Stimulated activated CD8-positive, alpha-beta memory T cell treated with anti-CD3 and anti-CD28 coated beads, Interleukin-4, amount 100 ng/mL, for 48 hours (primary cell): ENCODE results near the gene RAPGEF4.

ENCODE experiments used
- DNase-seq: peaks from one replicate; pipeline ENCODE4 v3.0.0-alpha.2; 2020

Gene RAPGEF4

DNA sequence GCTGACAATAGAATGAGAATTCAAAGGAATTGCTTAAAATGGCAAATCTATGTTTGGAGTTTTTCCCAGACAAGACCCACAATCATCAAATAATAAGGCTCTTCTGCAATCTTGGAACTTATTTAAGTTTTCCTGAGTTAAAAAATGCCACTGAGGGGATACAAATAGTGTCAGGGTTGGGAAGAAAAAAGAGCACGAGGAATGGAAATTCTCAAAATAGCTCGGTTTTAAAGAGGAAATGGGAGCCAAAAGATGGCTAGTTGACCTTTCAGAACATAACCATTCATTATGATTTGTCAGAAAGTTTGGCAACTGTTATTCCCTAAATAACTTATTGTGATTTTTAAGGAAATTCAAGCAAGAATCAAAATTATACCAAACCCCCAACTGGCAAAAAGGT lies 127.7 kb downstream of the RAPGEF4 start:
- DNase-seq, result no peak

- DNase-seq, result peak; percentile 72
These were observed 128.5 kb downstream of the RAPGEF4 start for GRCh38 chr2:172864182-172864581.

GRCh38 chr2:172865422-172865821 lies 129.8 kb downstream of the RAPGEF4 start:
- DNase-seq, result no peak

GRCh38 chr2:172869861-172870260 lies 134.2 kb downstream of the RAPGEF4 start:
- no peak for DNase-seq

GRCh38 chr2:172870396-172870795 lies 134.8 kb downstream of the RAPGEF4 start:
- no peak for DNase-seq

- no peak for DNase-seq
These were observed 142.2 kb downstream of the RAPGEF4 start for GRCh38 chr2:172877826-172878225.

DNA sequence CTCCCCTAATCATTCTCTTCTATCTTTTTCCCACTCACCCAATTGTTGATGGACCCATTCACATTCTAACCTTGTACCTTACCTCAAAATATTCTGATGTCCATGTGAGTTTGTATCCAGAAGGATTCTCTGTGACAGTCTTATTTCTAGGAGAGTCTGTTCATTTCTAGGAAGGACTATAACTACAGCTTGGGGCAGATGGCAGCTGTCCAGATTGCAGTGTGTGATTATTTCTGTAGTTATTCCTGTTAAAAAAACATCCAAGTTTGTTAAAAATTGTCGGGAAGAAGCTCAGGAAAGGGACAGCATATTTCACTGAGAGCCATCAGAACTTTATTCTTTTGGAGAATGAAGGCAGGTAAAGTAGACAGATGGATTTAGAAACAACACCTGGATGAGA lies 142.6 kb downstream of the RAPGEF4 start:
- no peak for DNase-seq

GRCh38 chr2:172884336-172884735 lies 148.7 kb downstream of the RAPGEF4 start:
- DNase-seq, result no peak

DNA sequence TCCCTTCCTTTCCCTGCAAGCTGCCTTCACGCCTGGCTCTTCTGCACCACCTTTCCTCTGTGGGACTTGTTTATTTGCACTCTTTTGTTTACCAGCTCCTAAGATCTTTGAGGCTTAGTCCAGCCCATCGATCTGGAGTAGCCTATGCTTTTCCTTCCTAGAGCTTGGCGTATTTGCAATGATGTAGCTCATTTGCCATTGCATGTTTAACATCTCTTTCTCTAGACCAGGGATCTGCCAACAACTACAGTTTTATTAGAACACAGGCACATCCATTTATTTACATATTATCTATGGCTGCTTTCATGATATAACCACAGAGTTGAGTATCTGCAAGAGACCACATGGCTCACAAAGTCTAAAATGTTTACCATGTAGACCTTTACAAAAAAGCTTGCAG lies 150.4 kb downstream of the RAPGEF4 start:
- DNase-seq, result no peak

DNA sequence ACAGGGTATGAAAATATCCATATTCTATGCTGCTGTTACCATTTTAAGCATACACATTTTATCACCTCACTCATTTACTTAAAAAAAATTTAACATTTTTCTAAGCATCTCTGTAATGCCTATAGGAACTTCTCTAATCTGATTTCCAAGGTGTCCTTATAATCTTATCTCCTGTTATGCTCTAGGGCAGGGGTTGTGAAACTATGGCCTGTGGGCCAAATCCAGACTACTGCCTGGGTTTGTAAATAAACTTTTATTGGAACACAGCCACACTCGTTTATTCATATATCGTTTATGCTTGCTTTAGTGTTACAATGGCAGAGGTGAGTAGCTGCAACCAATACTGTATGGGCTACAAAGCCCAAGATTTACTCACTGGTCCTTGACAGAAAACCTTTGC lies 151.6 kb downstream of the RAPGEF4 start:
- no peak for DNase-seq

GRCh38 chr2:172888714-172889669 lies 153.3 kb downstream of the RAPGEF4 start:
- DNase-seq, result no peak

DNA sequence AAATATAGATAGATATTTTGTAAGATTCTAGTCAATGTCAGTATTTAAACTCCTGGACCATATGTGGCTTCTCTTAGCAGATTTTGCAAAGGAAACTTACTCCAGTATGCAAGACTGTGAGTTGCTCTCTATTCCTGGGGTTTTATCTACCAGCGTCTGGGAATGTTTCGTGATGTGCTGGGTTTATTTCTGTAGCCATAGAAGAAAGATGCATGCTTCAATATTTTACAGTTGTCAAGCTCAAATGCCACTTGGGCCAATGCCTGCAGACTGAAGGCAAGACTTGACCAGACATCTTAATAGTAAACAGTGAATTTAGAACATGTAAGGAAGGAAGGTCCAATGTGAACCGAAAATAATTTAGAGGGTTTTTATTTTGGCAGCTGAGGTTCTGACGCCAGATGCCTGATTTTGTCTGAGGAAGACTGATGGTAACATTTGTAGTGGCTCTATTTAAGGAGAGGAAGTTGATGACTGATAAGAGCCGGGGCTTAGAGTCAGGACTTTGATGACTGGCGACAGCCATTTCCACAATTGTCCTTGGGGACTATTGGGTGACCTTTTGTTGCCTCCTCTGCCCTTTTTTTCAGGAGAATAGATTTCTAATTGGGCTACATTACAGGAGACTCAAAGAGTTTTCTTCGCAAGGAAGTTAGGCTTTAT lies 154.3 kb downstream of the RAPGEF4 start:
- no peak for DNase-seq

- no peak for DNase-seq
These were observed 157.5 kb downstream of the RAPGEF4 start for GRCh38 chr2:172893111-172893510.

DNA sequence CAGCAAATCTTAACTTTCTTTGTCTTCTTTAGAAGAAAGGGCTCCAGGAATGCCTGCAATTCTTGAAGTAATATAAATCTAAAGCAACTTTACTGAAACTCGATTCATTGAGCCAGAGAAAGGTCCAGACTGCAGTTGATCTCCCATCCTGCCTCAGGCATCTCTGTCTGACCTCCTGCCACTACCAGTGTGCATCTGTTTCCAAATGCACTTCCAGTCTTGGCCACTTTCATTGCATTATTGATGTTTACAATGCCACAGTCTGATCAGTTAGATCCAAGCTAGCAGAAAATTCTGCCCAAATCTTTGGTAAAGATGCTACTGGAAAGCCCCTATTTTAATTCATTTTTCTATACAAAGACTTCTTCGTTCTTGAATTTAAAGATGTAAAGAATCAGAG lies 158.0 kb downstream of the RAPGEF4 start:
- DNase-seq, result no peak

GRCh38 chr2:172894689-172895387 lies 159.2 kb downstream of the RAPGEF4 start:
- DNase-seq, result no peak

DNA sequence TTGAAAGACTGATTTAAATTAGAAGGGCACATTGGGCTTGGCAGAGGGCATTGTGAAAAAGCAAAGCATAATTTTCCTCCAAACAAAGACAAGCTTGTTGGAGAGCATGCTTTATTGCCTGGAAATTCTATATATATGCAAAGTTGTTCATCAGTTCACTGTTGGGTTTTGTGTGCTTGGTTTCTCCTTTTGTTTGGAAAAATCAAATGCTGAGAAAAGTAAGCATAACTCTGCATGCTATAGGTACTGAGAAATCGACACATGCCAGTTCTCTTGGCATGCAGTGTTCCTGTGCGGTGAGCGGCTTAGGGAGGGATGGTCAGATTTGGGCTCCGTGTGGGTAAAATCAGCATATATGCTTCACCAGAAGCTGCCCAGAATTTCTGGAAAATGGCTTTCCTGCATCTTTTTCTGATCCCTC lies 161.0 kb downstream of the RAPGEF4 start:
- no peak for DNase-seq

- no peak for DNase-seq
These were observed 165.2 kb downstream of the RAPGEF4 start for GRCh38 chr2:172900871-172901270.

- DNase-seq, result no peak
These were observed 166.3 kb downstream of the RAPGEF4 start for GRCh38 chr2:172901913-172902312.

DNA sequence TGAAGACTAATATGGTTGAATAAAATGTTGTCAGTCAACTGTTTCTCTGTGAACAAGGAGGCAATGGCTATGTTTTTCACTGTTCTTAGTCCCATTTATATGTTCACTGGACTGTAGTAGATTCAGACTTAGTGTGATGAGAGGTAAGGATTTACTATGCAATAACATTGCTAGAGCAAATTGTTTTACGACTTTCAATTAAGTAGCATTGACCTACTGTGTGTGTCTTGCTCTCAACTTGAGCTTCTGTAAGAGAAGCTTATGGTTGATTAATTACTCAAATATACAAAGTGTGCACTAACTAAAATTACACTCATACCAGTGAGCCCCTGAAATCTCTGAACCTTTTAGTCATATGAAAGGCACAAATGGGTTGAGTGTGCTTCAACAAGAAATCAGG lies 168.6 kb downstream of the RAPGEF4 start:
- DNase-seq, result no peak

GRCh38 chr2:172905937-172906811 lies 170.5 kb downstream of the RAPGEF4 start:
- no peak for DNase-seq

DNA sequence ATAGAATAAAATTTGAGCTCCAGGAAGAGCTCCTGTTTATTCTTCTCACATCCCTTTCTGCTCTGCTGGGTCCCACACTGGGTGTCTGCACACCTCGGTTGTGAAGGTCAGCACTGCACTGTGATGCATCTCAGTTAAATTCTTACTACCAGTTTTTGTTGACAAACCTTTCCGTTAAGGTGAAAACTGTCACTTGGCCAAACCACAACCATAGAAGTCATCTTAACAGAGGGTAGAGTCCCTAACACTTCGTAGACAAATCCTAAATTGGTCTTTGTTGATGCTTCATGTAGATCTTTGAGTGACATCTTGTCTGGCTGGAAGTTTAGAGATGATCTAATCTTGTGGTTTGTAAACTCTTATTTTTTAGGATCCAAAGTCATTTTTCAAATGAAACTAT lies 172.6 kb downstream of the RAPGEF4 start:
- no peak for DNase-seq

DNA sequence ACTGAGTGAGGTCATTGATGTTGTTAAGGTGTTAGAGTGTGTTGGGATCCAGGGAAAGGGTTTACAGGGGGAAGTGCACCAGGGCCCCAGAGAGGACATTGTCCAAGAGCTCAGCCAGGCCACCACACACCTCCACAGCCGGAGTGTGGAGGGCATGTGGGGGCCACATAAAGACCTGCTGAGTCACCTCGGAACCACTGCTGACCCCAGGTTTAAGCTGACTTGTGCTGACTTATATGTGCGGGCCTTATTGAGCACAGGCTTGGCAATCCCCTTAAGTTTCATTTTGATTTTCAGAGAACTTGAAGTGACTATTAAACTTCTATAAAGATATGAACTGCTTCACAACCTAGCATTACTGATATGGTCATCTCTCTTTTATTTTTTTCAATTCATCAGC lies 173.8 kb downstream of the RAPGEF4 start:
- no peak for DNase-seq

- DNase-seq, result no peak
These were observed 176.6 kb downstream of the RAPGEF4 start for GRCh38 chr2:172912266-172912665.
